Fibroblast of skin of left biceps (primary cell): Measurements from ENCODE around the gene FRMD4A.
"Not testable (repeated sequence)": the region's sequence is repeated elsewhere in the genome, so short reads cannot be mapped to it uniquely, and the experiment has no call there.

Experiments
- DNase-seq, 2 experiments: peaks; one replicate each; pipeline ENCODE4 v3.0.0-alpha.2; 2013; ENCODE audit warnings: low read depth in 2 of 2

FRMD4A gene

DNA sequence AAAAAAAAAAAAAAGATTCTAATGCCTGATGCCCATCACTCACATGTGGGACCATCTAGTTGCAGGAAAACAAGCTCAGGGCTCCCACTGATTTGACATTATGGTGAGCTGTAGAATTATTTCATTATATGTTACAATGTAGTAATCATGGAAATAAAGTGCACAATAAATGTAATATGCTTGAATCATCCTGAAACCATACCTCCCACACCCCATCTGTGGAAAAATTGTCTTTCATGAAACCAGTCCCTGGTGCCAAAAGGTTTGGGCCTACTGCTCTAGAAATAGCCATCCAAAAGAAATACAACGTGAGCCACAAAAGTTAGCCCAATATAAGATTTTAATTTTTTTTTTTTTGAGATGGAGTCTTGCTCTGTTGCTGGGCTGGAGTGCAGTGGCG lies 478.8 kb downstream of the FRMD4A start:
- no peak for DNase-seq

DNA sequence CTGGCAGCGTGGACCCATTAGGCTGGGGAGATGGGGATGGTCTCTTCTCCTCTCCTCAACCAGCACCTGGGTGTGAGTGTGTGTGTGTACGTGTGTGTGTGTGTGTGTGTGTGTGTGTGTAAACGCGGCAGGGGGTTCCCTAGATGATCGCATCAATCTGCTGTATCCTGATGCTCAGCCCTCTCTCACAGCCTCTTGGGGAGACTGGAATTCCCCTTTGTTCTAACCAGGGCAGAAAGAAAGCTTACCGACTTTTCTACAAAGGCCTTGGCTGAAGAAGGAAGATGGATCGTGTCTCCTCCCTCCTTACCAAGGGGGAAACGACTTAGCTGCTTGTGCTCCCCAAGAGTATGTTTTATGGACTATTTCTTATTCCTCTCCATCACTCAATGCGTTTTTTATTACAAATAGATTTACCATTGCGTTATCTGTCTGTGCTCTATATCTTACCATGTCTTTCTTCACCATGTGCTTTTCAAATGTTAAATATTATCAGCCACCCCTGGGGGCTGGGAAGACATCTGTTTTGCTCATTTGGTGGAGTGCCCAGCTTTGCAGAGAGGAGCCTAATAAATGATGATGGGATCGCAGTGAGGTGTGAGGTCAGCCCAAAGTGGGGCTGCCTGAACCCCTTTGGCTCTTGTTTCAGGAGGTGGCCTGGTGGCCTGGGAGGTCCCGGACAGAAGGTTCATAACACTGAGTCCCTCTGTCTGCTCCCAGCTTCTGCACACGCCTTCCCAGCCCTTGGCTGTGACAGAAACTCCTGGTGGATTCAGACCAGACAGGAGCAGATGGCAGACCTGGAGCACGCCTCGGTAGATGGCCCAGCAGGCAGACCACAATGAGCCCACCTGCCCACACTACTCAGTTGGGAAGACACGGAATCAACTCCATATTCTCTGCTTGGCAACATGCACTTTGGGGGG lies 481.9 kb downstream of the FRMD4A start:
- DNase-seq, result no peak

DNA sequence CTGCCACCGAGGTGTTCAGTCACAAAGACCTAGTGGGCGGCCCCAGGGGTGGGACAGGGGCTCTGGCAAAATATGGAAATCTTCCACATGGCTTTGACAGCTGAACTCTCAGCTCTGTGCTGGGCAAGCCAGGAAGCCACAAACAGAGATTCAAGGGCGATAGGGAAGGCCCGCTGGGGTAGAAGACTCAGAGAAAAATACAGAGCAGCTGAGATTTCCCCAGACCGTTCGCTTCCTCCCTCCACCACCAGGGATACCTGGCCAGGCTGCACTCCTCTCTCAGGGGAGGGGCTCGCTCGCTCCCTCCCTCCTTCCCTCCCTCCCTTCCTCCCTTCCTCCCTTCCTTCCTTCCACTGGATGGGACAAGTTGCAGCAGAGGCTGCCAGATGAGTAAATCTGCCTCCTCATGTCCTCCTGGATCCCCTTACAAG lies 483.5 kb downstream of the FRMD4A start:
- no peak for DNase-seq

DNA sequence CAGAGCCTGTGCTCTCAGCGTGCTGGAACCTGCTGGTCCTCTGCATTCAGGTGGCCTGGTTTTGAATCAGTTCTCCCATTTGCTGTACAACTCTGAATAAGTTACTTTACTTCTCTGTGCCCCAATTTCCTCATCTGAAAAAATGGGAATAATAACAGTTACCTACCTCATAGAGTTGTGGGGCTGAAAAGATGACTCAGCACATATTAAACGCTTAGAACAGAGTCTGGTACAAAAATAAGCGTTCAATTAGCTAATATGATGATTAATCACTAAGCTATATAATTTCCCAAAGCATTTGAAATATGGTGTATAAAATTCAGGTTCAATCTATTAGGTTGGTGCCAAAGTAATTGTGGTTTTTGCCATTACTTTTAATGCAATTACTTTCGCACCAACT lies 484.8 kb downstream of the FRMD4A start:
- DNase-seq, result no peak

DNA sequence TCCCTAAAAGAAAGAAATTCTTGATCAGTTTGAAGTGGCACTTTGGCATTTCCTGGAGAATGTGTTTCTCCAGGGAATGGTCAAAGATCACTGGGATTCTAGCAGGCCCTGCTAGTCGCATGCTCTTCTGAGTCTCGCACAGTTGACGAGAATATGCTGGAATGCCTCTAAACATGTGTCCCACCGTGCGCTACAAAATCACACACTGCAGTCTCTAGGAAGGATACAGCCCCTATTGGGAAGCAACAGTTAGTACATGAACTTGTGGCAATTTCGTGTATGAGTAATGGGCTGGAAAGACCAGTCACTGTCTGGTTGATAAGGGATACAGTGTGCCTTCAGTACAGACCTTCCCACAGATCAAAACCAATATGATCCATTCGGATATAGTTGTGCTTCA lies 486.1 kb downstream of the FRMD4A start:
- no peak for DNase-seq

DNA sequence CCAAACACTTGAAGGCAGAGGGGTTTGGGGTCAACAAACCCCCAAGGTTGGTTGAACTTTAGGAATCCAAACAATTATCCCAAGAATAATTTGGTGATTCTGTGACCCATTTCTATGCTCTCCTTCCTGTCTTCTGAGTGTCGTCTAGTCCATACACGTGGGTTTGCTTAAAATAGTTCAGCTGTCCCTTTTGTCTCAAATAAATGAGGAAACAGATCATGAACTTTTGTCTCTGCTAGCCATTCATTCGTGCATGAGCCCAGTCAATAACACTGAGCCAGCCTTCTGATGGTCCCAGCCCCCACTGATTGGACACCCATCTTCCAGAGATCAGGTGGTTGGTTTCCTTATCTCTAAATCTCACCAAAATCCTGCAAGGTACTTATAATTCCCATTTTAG lies 488.6 kb downstream of the FRMD4A start:
- no peak for DNase-seq

DNA sequence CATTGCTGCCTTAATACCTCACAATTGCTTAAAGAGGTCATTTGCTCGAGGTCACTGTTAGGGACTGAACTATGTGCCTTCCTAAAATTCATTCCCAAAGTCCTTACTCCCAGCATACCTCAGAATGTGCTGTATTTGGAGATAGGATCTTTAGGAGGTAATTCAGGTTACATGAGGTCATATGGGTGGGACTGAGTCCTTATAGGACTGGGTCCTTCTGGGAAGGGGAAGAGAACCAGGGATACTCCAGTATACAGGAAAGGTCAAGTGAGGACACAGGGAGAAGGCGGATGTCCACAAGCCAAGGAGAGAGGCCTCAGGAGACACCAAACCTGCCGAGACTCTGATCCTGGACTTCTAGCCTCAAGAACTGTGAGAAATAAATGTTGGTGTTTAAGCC lies 490.7 kb downstream of the FRMD4A start:
- DNase-seq, result no peak

DNA sequence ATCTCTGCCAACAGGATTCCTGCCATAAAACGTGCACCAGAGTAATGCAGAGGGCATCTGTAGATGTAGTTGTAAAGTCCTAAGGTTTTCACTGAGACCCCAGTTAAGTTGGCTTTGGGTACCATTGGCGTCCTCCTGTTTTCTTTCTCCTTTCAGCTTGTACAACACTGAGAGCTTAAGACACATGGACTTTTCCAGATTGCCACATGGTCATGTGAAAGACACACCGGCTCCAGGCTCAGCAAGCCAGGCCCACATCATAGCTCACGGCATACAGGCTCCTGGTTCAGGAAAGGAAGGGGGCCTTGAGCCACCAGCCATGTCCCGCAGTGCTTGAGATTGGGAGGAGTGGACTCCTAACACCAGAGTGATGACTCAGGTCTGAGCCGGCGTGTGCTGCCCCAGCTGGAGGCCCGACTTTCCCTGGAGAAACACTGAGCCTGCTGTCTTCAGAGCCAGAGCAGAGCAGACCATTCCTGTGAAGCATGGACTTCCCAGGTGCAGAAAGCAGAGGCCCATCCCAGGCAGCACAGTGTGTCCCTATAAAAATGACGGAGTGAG lies 491.2 kb downstream of the FRMD4A start:
- DNase-seq, result peak in 1 of 2 experiments; percentile 35

DNA sequence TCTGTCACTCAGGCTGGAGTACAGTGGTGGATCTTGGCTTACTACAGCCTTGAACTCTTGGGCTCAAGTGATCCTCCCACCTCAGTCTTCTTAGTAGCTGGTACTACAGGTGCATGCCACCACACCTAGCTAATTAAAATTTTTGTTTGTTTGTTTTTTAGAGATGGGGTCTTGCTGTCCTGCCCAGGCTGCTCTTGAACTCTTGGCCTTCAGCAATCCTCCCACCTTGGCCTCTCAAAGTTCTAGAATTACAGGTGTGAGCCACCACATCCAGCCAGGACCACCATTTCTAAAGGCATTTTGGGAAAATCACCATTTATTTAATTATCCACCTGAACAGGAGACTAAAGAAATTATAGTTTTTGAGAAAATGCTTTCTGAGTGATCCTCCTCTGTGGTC lies 491.7 kb downstream of the FRMD4A start:
- no peak for DNase-seq

DNA sequence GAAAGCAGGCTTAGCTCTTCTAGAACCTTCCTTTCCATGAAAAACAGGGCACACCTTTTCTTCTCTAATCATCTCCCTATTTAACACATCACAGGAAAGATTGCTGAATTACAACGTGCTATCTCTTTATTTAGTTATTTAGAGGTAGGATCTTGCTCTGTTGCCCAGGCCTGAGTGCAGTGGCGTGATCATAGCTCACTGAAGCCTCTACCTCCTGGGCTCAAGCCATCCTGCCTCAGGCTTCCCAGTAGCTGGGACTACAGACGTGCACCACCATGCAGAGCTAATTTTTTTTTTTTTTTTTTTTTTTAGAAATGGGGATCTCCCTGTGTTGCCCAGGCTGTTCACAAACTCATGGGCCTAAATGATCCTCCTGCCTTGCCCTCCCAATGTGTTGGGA lies 492.8 kb downstream of the FRMD4A start:
- no peak for DNase-seq

DNA sequence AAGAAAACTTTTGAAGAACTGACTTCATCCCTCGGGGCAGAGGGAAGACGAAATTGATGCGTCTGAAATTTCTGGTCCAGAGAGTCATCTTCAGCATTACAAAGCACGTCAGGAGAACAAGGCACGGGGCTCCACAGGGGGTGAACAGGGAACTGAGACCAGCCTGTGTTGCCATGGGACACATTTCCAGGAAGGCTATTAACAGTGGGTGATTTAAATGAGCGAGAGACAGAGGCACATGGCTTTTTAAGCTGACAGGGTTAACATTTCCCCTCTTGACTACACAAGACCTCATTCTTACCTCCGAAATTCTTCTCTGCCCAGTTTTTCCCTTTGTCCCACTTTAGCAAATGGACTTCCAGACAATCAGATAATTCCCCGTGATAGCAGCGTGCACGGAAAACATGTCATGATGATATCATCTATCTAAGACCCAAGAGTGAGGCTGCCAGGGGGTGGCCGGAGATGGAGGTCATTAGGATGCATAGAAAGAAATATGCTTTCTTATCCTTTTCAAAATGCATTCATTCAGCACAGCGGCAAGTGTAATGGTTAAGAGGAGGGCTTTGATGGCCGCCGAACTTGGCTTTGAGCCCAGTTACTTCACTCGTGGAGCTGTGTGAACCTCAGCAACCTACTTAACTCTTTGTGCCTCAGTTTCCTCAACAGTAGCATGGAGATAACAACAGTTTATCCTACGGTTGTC lies 496.0 kb downstream of the FRMD4A start:
- no peak for DNase-seq

DNA sequence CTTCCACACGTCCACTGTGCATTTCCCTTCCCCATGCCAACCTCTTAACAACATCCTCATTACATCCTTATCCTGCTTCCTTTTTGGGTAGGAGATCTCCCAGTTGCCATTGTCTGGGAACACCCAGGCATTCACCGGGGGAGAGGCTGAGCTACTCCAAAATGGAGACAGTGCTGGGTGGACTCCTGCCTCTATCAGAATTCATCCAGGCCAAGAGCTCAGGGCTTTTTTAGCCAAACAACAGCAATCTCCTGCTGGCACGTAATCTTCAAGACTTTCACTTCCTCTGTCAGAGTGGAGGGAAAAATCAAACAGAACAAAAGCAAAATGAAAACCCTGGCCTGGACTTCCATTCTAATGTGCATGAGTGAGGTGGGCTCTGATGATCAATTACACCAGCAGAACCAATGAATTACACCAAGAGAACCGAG lies 499.0 kb downstream of the FRMD4A start:
- DNase-seq, result no peak

DNA sequence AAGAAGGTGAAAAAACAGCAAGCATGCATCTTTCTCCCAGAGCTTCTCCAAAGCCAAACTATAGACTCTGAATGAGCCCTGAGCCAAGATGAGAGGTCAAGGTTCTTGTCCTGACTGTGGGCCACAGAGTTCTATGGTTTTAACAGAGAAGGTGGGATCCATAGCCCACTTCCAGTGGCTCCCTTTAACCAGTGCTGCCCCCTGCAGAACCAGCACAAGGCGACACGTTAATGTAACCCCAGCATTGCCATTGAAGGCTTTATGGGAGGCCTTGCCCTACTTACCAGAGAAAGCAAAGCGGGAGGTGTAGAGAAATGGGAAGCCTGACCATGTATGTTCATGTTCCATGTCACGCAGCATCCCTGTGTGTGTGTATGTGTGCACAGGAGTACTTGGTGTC lies 500.3 kb downstream of the FRMD4A start:
- no peak for DNase-seq

DNA sequence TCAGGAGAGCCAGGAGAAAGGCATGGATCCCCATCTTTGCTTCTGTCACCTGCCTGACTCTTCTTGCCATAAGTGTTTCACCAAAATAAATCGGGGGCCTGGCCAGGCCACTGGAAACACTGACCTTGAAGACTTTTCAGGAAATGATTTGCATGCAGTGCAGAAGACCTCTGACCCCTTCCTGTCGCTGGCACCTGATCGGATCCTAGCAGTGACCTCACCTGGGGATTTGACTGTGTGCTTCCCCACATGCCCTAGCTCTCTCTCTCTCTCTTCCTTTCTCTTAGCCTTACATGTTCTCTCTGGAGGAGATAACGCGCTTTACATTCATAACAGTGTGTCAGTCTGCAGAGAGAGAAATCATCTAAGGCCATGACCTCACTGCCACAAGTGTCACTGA lies 500.9 kb downstream of the FRMD4A start:
- no peak for DNase-seq

DNA sequence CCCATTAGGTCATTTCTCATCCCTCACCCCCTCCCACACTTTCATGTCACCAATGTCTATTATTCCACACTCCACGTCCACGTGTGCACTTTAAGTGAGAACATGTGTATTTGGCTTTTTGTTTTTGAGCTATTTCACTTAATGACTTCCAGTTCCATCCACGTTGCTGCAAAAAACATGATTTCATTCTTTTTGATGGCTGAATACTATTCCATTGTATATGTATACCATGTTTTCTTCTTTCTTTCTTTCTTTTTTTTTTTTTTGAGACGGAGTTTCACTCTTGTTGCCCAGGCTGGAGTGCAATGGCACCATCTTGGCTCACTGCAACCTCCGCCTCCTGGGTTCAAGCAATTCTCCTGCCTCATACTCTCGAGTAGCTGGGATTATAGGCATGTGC lies 502.4 kb downstream of the FRMD4A start:
- not testable (repeated sequence) for DNase-seq

DNA sequence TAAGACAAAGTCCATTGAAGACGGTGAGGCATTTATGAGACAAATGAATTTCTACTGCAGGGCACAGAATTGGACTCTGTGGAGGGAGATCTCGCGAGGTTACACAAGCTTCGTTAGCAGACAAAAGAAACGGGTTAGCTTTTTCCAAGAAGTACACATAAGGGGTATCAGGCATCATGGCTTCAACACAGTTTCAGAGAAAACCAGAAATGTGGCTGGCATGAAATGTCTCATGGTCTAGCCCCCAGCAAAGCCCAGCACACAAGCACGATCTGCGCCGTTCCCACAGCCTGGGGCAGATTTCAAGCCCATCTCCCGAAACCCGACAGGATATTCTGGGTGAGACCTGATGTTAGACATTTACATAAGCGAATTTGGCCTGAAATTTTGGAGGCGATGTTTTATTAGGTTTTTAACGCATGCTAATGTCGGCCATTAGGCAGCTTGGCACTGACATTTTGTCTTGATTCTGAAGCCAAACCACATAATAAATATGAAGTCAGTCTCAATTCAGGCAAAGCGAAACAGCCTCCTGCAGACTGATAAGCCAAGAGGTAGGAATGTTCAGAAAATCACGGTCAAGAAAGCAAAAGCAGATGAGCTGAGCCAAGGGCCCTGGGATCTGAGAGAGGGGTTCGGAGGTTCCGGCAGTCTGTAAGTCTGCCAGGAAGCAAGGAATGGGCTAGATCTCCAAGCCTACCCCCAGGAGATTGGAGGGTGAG lies 503.5 kb downstream of the FRMD4A start:
- DNase-seq, result peak; percentile 26 to 32

DNA sequence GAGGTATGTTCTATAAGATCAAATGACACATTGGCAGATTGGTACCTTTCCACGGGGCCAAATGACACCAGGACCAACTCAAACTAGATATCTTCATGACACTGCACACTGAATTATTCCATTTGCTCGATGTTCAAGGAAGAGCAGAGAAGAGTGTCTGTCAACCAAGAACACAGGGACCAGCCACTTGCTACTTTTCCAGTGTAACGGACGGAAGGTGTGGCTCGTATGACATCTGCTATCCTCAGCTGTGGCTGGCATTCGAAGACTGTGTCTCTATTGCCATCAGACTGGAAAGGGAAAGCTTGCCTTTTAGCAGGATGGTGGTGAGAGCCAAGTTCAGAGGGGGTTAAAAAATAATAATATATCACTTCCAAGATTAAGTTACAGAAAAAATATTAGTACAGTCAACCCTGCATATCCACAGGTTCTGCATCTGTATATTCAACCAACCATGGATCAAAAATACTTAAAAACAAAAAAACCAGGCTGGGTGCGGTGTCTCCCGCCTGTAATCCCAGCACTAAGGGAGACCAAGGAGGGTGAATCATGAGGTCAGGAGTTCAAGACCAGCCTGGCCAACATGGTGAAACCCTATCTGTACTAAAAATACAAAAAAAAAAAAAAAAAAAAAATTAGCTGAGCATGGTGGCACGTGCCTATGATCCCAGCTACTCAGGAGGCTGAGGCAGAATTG lies 506.9 kb downstream of the FRMD4A start:
- no peak for DNase-seq

DNA sequence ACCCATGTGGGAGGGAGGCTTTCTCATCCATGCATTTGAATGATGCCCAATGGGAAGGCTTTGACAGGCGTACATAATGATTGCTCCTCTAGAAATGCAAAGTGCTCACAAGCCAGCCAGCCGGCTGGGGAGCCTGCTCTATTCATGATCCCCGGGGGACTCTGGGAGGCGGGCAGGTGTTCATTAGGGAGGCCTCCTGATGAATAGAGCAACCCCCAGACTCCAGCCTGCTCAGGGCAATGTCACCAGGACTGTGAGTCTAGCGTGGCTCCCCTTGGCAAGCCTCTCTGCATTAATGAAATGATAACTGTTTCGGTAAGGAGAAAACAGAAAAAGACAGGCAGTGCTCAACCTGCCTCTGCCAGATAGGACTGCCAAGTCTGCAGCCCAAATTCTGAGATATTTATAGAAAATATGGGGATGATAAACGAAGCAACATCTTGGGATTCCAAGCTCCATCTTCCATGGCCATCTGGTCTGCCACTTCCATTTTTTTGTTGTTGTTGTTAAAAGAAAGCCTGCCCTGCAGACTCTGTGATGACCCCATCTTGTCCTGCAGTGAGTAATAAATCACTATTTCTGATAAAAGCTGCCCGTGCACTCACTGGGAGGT lies 507.5 kb downstream of the FRMD4A start:
- no peak for DNase-seq

DNA sequence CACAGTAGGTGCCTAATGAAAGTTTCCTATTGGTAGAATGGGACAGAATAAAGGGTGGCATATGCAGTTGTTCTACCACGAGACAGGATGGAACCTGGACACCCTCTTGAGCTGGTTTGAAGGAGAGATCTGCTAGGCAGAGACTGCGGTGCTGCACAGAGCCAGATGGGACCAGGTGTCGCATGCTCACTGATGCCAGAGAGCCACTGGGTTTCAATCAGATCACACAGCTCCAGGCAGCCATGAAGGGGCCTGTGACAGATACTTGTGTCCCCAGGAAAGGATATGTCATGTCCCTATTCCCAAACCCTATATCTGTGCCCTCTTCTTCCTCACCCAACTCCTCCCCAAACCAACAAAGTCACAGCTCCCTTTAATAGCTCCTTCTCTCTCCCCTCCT lies 508.2 kb downstream of the FRMD4A start:
- DNase-seq, result no peak

DNA sequence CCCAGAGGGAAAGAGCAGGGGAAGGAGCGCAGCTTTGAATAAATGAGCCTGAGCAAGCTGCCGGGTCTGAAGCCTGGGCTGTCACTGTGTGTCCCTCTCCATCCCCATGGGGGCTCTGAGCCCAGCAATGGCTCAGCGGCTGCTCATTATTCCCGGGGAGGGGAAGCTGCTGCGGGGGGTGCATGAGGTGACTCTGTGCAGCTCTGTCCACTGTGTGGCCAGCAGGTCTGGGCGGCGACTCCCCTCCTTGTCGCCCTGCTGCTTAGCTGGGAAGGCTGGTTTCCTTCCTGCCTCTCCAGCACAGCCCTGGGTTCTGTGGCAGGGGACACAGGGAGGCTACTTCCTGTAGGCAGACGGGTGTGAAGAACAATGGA lies 509.8 kb downstream of the FRMD4A start:
- no peak for DNase-seq
